Skeletal muscle satellite cell (primary cell): Measurements from ENCODE around the gene RAPGEF1.

Source experiments
- H3K27me3 ChIP-seq: 2 replicates; pipeline ENCODE4 v1.7.0; 2013; ENCODE audit warnings: low read length; ENCODE audit not compliant: control insufficient read depth, insufficient read depth
- H3K36me3 ChIP-seq: 2 replicates; pipeline ENCODE4 v1.7.0; 2013; ENCODE audit warnings: mild to moderate bottlenecking, control low read depth, low read length; ENCODE audit not compliant: insufficient read depth
- H3K4me1 ChIP-seq: 2 replicates; pipeline ENCODE4 v1.7.0; 2013; ENCODE audit warnings: low read length; ENCODE audit not compliant: control insufficient read depth, insufficient read depth
- H3K4me2 ChIP-seq: 2 replicates; pipeline ENCODE4 v1.7.0; 2013; ENCODE audit warnings: mild to moderate bottlenecking, low read length
- H3K4me3 ChIP-seq: 2 replicates; pipeline ENCODE4 v1.7.0; 2013; ENCODE audit warnings: low read length
- H3K9ac ChIP-seq: 2 replicates; pipeline ENCODE4 v1.7.0; 2013; ENCODE audit warnings: mild to moderate bottlenecking, low read depth, low read length, moderate library complexity
- H3K9me3 ChIP-seq: replicated peaks from 2 replicates; pipeline ENCODE4 v1.7.0; 2013; ENCODE audit warnings: mild to moderate bottlenecking, control low read depth, low read length

RAPGEF1 gene

DNA sequence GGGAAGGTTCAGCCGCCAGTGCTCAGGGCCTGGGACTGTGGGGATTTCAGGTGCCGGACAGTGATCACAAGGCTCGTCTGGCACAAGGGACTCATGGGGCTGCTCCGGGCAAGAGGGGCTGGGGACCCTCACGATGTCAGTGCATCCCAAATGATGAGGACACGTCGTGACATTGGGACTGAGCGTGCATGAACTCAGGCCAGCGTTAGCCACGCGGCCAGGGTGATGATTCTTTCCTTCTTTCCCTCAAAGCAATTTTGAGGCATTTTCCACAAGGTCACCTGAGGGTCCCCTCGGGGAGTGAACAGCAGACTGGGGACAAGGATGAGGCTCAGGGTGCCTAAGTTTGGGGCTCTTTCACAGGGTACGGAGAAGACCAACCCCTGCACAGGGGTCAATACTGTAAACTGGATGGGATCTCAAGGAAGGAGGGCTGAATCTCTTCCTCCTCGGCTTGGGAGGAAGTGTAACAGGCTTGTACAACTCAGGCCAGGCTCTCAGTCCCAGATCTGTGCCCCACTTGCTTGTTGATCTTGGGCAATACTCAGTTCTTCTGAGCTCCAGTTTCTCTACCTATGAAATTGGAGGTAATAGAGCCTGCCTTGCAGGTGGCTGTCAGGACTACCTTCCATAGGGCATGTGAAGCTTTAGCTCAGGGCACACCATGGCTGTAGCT lies 116.1 kb downstream of the RAPGEF1 start:
- Histone ChIP-seq H3K4me2 (no peak overlapping the region), H3K4me3 (no peak overlapping the region), H3K9ac (no peak overlapping the region), H3K27me3 (no peaks in the 10 kb centered on the region), H3K4me1 (peaks cover 36% of the 10 kb centered on the region), H3K9me3 (no peaks in the 10 kb centered on the region), H3K36me3 (peaks cover 57% of the 10 kb centered on the region)

DNA sequence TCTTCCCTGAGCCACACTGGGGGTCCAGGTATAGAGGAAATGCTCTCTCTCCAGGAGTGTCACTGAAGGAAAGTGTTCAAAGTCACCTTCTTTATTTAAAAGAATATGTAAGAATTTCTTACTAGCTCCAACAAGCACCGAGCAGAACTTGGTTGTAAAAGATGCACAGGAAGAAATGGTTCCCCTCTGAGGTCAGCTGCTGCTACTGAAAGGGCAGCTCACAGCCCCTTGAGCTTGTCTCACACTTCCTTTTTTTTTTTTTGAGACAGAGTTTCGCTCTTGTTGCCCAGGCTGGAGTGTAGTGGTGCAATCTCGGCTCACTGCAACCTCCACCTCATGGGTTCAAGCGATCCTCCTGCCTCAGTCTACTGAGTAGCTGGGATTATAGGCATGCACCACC lies 117.4 kb downstream of the RAPGEF1 start:
- Histone ChIP-seq H3K4me1 (peaks cover 25% of the 10 kb centered on the region), H3K27me3 (no peaks in the 10 kb centered on the region), H3K9me3 (no peaks in the 10 kb centered on the region), H3K9ac (no peak overlapping the region), H3K4me3 (no peak overlapping the region), H3K4me2 (no peak overlapping the region), H3K36me3 (peaks cover 70% of the 10 kb centered on the region)

DNA sequence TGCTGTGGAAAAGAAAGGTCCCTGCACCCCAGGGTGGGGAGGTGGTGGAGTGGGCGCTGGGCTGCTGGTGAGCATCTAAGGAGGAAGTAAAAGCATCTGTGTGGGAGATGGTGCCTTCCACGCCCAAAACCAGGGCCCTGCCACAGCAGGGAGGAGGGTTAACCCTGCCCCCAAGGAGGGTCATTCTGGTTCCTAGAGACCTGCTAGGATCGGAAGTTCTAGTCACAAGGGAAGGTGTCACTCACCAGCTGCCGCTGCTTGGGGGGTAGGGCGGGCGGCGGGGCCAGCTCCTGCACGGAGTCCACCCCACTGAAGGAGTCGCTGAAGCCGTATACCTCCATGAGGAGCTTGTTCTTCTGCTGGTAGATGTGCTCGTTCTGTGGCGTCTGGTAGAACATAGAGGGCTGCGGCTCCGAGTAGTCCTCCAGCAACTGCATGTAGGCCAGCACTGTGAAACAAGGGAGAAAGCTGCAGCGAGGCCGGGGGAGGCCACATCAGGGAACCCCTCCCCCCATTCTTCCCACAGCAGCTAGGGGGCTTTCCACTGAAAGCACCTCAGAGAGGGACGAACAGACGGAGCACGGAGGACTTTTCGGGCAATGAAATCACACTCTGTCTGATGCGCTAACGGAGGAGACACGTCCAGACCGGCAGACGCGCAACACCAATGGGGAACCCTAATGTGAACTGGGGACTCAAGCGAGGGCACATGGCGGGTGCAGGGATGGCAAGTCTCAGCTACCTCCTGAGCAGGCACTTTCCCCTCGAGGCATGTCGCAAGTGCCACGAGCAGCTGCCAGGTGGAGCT lies 118.1 kb downstream of the RAPGEF1 start:
- no peaks in the 10 kb centered on the region for H3K27me3 ChIP-seq
- H3K36me3 ChIP-seq: peaks cover 75% of the 10 kb centered on the region
- H3K4me1 ChIP-seq: peaks cover 21% of the 10 kb centered on the region
- no peak overlapping the region for H3K4me2 ChIP-seq
- no peak overlapping the region for H3K9ac ChIP-seq
- H3K4me3 ChIP-seq: no peak overlapping the region
- H3K9me3 ChIP-seq: no peaks in the 10 kb centered on the region

DNA sequence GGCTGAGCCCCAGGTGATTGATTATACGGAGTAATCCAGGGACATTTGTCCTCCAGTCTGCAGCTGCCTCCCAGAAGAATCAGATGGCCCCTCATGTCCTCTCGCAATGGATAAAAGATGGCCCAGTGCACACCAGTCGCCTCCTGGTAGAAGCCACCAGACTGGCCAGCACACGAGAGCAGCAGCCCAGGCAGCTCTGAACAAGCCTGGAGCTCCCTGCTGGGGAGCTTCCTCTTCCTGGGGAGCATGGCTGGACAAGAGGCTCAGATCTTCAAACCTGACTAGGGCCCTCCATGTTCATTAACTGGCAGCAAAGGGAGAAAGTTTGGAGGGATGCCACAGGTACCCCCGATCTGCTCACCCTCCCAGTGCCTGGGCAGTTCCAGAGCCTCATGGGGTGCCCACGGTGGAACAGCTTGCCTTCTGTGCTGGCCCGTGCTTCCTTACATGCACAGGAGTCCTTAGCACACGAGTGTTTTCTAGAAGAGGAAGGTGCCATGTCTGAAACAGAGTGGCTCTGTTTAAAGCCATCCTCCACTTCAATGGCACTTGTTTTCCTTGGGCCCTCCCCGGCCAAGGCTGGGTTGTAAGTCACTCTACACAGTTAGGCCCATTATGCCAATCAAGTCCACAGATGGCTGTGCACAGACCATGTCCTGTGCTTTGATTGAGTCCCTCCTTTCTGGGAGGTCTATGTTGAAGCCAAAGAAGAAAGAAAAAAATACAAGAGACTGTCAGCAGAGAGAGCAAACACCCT lies 118.9 kb downstream of the RAPGEF1 start:
- no peak overlapping the region for H3K4me2 ChIP-seq
- no peaks in the 10 kb centered on the region for H3K27me3 ChIP-seq
- peaks cover 17% of the 10 kb centered on the region for H3K4me1 ChIP-seq
- H3K9ac ChIP-seq: no peak overlapping the region
- H3K9me3 ChIP-seq: no peaks in the 10 kb centered on the region
- H3K4me3 ChIP-seq: no peak overlapping the region
- peaks cover 76% of the 10 kb centered on the region for H3K36me3 ChIP-seq

DNA sequence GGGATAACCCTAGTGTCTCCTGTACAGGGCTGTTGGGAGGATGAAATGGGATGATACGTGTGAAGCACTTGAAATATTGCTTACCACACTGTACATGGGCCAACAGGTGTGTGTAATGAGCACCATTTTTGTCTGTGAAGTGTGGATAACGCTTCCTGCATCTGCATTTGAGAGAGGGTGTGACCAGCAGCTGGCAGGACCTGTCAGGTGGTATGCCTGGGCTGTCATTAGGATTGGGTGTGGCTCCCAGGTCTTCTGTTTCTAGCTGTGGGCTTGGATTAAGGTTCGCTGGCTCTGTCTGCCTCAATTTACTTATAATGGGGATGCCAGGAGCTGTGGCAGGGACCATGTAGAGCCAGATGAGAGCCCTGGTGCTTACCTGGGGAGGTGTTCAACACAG lies 120.2 kb downstream of the RAPGEF1 start:
- Histone ChIP-seq H3K27me3 (no peaks in the 10 kb centered on the region), H3K4me2 (no peak overlapping the region), H3K4me3 (no peak overlapping the region), H3K9me3 (no peaks in the 10 kb centered on the region), H3K36me3 (peaks cover 68% of the 10 kb centered on the region), H3K9ac (no peak overlapping the region), H3K4me1 (peaks cover 5% of the 10 kb centered on the region)

DNA sequence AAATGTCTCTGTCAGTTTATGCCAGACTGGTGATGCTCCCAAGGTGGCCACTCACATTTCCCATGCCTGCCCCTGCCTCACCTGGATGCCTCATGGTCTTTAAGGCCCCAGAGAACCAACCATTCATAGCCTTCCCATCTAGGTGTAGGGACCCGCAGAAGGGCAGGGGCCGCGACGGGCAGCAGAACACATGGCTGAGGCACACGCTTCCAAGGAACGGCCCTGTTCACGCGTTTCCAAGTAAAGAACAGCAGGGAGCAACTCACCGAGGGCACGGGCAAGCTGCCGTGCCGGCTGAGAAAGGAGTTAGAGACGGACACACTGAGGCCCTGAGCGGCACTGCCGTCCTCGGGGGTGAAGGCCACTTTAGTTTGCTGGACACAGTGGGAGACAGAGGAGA lies 121.1 kb downstream of the RAPGEF1 start:
- H3K9ac ChIP-seq: no peak overlapping the region
- no peaks in the 10 kb centered on the region for H3K9me3 ChIP-seq
- H3K4me3 ChIP-seq: no peak overlapping the region
- H3K36me3 ChIP-seq: peaks cover 64% of the 10 kb centered on the region
- no peaks in the 10 kb centered on the region for H3K27me3 ChIP-seq
- H3K4me2 ChIP-seq: no peak overlapping the region
- no peaks in the 10 kb centered on the region for H3K4me1 ChIP-seq

DNA sequence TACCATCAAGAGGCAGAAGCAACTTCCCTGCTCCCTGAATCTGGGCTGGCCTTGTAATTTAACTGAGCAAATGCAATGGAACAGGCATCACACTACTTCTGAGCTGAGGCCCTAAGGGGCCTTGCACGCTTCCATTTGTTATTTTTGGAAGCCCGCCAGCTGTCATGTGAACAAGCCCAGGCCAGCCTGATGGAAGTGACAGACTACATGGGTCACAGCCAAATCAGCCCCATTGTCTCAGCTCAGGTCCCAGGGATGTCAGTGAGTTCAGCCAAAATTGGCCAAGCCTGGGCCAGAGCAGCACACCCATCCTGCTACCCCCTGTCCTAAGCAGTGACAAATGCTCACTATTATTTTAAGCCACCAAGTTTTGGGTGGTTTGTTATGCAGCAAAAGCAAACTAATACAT lies 121.8 kb downstream of the RAPGEF1 start:
- Histone ChIP-seq H3K9me3 (no peaks in the 10 kb centered on the region), H3K27me3 (no peaks in the 10 kb centered on the region), H3K36me3 (peaks cover 60% of the 10 kb centered on the region), H3K4me2 (no peak overlapping the region), H3K4me3 (no peak overlapping the region), H3K9ac (no peak overlapping the region), H3K4me1 (no peaks in the 10 kb centered on the region)

DNA sequence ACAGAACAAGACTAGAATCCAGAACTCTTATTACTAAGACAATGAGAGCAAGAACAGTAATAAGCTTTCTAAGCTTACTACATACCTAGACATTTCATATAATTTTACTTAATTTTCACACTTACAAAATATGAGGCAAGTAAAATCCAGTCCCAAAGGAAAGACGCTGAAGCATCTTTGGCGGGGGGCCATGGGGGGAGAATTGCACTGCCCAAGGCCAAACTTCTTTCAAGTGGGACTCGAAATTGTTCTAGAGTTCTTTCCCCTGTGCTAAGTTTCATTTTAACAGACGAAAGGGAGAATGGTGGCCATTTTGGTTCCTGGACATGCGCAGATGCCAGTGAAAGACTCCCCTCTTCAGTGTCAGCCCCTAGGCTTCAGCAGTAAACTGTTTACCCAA lies 122.3 kb downstream of the RAPGEF1 start:
- H3K27me3 ChIP-seq: no peaks in the 10 kb centered on the region
- no peak overlapping the region for H3K9ac ChIP-seq
- peaks cover 58% of the 10 kb centered on the region for H3K36me3 ChIP-seq
- H3K4me2 ChIP-seq: no peak overlapping the region
- no peaks in the 10 kb centered on the region for H3K9me3 ChIP-seq
- H3K4me1 ChIP-seq: no peaks in the 10 kb centered on the region
- H3K4me3 ChIP-seq: no peak overlapping the region

DNA sequence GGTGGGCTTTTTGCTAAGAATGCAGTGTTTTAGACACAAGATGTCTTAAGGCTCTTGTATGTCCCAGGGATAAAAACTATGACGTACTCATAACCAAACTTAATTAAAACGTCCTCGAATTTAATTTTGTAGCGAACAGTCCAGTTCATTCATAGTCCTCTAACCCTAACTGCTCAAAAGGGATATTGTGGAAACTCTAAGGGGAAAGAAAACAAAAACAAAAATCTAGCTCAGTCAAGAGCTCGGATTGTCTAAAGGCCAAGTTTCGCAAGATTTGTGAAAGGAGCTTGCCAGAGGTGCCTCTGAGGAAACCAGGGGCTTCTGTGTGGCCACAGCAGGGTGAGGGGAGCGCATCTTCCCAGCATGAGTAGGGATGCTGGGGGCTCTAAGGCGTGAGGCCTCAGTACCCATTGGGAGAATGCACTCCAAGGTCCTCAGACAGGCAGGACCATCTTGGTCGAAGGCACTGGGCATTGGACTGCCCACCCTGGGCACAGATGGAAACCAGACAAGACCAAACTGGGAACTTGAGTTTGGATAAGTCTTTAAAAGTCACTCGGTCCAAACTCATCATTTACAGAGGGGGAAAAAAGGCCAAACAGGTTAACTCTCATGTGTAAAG lies 122.8 kb downstream of the RAPGEF1 start:
- no peaks in the 10 kb centered on the region for H3K4me1 ChIP-seq
- H3K27me3 ChIP-seq: no peaks in the 10 kb centered on the region
- H3K9me3 ChIP-seq: no peaks in the 10 kb centered on the region
- peaks cover 53% of the 10 kb centered on the region for H3K36me3 ChIP-seq
- no peak overlapping the region for H3K4me3 ChIP-seq
- no peak overlapping the region for H3K4me2 ChIP-seq
- no peak overlapping the region for H3K9ac ChIP-seq

DNA sequence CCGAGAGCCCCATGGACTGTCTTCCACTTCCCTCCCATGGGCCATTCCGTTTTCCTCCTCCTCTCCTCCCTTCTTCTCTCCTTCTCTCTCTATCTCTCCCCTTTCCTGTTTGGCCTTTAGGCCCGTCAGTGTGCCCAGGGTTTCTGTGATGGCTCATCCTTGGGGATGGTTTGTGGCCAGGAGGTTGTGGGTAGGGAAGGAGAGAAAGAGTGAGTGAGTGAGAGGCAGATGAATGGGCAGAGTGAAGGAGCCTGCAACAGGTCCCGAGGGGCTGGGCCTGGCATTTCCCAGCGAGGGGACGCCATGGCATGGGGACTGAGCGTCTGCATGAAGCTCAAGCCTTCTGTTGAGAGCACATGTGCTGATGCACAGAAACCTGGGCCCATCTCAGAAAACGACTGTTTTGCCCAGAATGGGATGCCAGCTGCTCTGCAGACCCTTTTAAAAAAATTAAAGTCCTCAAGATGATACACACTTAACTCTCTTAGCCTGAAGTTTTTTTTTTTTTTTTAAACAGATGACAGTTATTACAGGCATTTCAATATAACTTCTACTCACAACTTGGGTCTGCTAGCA lies 125.4 kb downstream of the RAPGEF1 start:
- Histone ChIP-seq H3K4me1 (peaks cover 14% of the 10 kb centered on the region), H3K36me3 (peaks cover 39% of the 10 kb centered on the region), H3K9ac (no peak overlapping the region), H3K27me3 (no peaks in the 10 kb centered on the region), H3K4me2 (no peak overlapping the region), H3K4me3 (no peak overlapping the region), H3K9me3 (no peaks in the 10 kb centered on the region)

DNA sequence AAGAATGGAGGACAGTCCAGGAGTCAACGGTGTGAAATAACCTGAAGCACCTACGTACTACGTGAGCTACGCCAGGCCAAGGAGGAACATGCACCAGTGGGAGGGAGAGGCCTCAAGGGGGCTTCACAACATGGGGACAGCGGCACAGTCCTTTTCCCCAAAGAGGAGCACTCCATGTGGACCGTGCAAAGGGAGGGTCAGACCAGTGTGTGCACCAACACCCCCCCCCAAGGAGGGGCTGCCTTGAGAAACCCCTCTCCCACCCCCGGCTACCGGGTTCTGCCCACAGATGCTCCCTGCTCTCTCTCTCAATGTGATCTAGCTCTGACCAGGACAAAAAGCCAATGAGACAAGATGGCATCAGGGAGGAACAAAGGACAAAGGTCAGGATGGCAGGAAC lies 126.0 kb downstream of the RAPGEF1 start:
- H3K4me1 ChIP-seq: peaks cover 19% of the 10 kb centered on the region

More for the DNA sequence above, 126.0 kb downstream of the RAPGEF1 start:
- no peaks in the 10 kb centered on the region for H3K27me3 ChIP-seq
- H3K36me3 ChIP-seq: peaks cover 34% of the 10 kb centered on the region
- H3K9ac ChIP-seq: no peak overlapping the region
- no peaks in the 10 kb centered on the region for H3K9me3 ChIP-seq
- no peak overlapping the region for H3K4me3 ChIP-seq
- H3K4me2 ChIP-seq: no peak overlapping the region
